Measurements from ENCODE around the gene BMP7. TPM values are rescaled to one million over a fixed set of nuclear protein-coding genes. Genes with fewer than 3 reads are reported as not detected.

The BMP7 gene
- total and polyA plus RNA-seq, 12 donors: 0.72 to 19.2 (median 4.1) TPM

- 81 to 87% methylated on average over 13 of the region's 13 CpGs for WGBS, 2 donors
- Histone ChIP-seq H3K9me3 (no peaks in the 10 kb centered on the region), H3K4me1 (peaks cover 0 to 6% (median 0%) of the 10 kb centered on the region in 9 donors), H3K27ac (no peak overlapping the region), H3K4me3 (no peak overlapping the region), H3K36me3 (no peaks in the 10 kb centered on the region), H3K27me3 (peaks cover 0 to 15% (median 0%) of the 10 kb centered on the region in 7 donors)
- intact Hi-C loops (cut with DNase I): no loop called here
- DNase-seq (no peak), ATAC-seq (no peak)
- TF ChIP-seq CTCF (IDR thresholded peaks at IDR 0.05): no peak
Measured at GRCh38 chr20:57130160-57130772, 136.2 kb downstream of the BMP7 start.

GRCh38 chr20:57129303-57129702 is 137.1 kb downstream of the BMP7 start:
- no peaks in the 10 kb centered on the region for H3K9me3 ChIP-seq
- no peak for DNase-seq
- TF ChIP-seq CTCF (IDR thresholded peaks at IDR 0.05): no peak
- H3K27ac ChIP-seq: no peak overlapping the region
- peaks cover 0 to 6% (median 0%) of the 10 kb centered on the region in 9 donors for H3K4me1 ChIP-seq
- intact Hi-C loops (cut with DNase I): no loop called here
- ATAC-seq: no peak
- peaks cover 0 to 19% (median 0%) of the 10 kb centered on the region in 7 donors for H3K27me3 ChIP-seq
- H3K36me3 ChIP-seq: no peaks in the 10 kb centered on the region
- no peak overlapping the region for H3K4me3 ChIP-seq
- 94 to 97% methylated on average over 10 of the region's 10 CpGs for WGBS, 2 donors

- no peak for TF ChIP-seq CTCF (IDR thresholded peaks at IDR 0.05)
- no peak for DNase-seq
- Histone ChIP-seq H3K27me3 (peaks cover 0 to 28% (median 0%) of the 10 kb centered on the region in 7 donors), H3K9me3 (no peaks in the 10 kb centered on the region), H3K4me1 (peaks cover 0 to 6% (median 0%) of the 10 kb centered on the region in 9 donors), H3K27ac (no peak overlapping the region), H3K36me3 (no peaks in the 10 kb centered on the region), H3K4me3 (no peak overlapping the region)
- intact Hi-C loops (cut with DNase I): no loop called here
- ATAC-seq: peak in 5 of 8 donors; percentile 28 to 79 (median 47)
- 51 to 56% methylated on average over 15 of the region's 15 CpGs for WGBS, 2 donors
Measured at GRCh38 chr20:57128044-57128757, 138.2 kb downstream of the BMP7 start.

GRCh38 chr20:57126481-57127092 is 139.9 kb downstream of the BMP7 start:
- Histone ChIP-seq H3K4me1 (peaks cover 0 to 6% (median 0%) of the 10 kb centered on the region in 9 donors), H3K9me3 (peaks cover 0 to under 1% (median 0%) of the 10 kb centered on the region in 11 donors), H3K27ac (no peak overlapping the region), H3K4me3 (no peak overlapping the region), H3K36me3 (no peaks in the 10 kb centered on the region), H3K27me3 (peaks cover 0 to 24% (median 0%) of the 10 kb centered on the region in 7 donors)
- no peak for TF ChIP-seq CTCF (IDR thresholded peaks at IDR 0.05)
- no peak for DNase-seq
- intact Hi-C loops (cut with DNase I): no loop called here
- peak in 1 of 8 donors; percentile 58 for ATAC-seq
- 51 to 71% methylated on average over 17 of the region's 17 CpGs for WGBS, 2 donors
